Measurements from ENCODE around the gene ECHS1. TPM values are rescaled to one million over a fixed set of nuclear protein-coding genes. Genes with fewer than 3 reads are reported as not detected.

Gene ECHS1
- total and polyA plus RNA-seq, 10 of the 15 experiments (the other 5 are each of a cell fraction or from before 2014, with no cell fraction given): 32.7 to 164 (median 62.4) TPM

DNA sequence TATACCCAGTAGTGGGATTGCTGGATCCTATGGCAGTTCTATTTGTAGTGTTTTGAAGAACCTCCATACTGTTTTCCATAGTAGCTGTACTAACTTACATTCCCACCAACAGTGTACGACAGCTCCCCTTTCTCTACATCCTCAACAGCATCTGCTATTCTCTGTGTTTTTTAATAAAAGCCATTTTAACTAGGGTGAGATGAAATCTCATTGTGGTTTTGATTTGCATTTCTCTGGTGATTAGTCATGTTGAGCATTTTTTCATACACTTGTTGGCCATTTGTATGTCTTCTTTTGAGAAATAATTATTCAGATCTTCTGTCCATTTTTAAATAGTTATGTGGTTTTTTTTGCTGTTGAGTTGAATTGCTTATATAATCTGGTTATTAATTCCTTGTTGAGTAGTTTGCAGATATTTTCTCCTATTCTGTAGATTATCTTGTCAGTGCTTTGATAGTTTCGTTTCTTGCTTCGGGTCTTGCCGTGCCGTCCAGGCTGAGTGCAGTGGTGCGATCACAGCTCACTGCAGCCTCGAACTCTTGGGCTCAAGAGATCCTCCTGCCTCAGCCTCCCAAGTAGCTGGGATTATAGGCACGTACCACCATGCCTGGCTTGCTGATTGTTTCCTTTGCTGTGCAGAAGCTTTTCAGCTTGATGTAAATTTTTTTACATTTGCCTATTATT, 32.8 kb upstream of the ECHS1 start (continued):
- TF ChIP-seq TCF3 (IDR thresholded peaks at IDR 0.05; ENCODE audit: borderline replicate concordance, insufficient read depth, low read depth, low read length) (no peak), SREBF2 (IDR thresholded peaks at IDR 0.05; ENCODE audit: low read length) (no peak), RUNX3 (IDR thresholded peaks at IDR 0.05; ENCODE audit: low read length) (peak; percentile 80), GATAD2B (conservative IDR thresholded peaks at IDR 0.05; ENCODE audit: low read depth) (no peak), SPI1 (IDR thresholded peaks at IDR 0.05; ENCODE audit: borderline replicate concordance, insufficient read depth, low read depth, low read length) (no peak), EP300 (IDR thresholded peaks at IDR 0.05; ENCODE audit: borderline replicate concordance in 1 of 2, control insufficient read depth in 1 of 2, low read depth in 2 of 2, low read length in 2 of 2) (no peak), BMI1 (IDR thresholded peaks at IDR 0.05; ENCODE audit: borderline replicate concordance) (no peak), NBN (IDR thresholded peaks at IDR 0.05) (0 out of 2 replicates have a peak, but pooled peaks have one; percentile 21), CBX5 (IDR thresholded peaks at IDR 0.05; ENCODE audit: low read depth) (no peak), SMAD5 (IDR thresholded peaks at IDR 0.05; ENCODE audit: low read depth) (no peak), STAT3 (IDR thresholded peaks at IDR 0.05; ENCODE audit: low read depth, low read length) (no peak), SREBF1 (IDR thresholded peaks at IDR 0.05; ENCODE audit: low read length) (no peak), HDGF (IDR thresholded peaks at IDR 0.05) (no peak), NFYB (IDR thresholded peaks at IDR 0.05; ENCODE audit: insufficient read depth, low read depth, low read length) (no peak), CBX3 (IDR thresholded peaks at IDR 0.05; ENCODE audit: borderline replicate concordance, low read depth) (no peak), PML (IDR thresholded peaks at IDR 0.05; ENCODE audit: low read length) (0 out of 2 replicates have a peak, but pooled peaks have one; percentile 42), IKZF1 (conservative IDR thresholded peaks at IDR 0.05) (no peak)
- TF ChIP-seq, protein P1, sequence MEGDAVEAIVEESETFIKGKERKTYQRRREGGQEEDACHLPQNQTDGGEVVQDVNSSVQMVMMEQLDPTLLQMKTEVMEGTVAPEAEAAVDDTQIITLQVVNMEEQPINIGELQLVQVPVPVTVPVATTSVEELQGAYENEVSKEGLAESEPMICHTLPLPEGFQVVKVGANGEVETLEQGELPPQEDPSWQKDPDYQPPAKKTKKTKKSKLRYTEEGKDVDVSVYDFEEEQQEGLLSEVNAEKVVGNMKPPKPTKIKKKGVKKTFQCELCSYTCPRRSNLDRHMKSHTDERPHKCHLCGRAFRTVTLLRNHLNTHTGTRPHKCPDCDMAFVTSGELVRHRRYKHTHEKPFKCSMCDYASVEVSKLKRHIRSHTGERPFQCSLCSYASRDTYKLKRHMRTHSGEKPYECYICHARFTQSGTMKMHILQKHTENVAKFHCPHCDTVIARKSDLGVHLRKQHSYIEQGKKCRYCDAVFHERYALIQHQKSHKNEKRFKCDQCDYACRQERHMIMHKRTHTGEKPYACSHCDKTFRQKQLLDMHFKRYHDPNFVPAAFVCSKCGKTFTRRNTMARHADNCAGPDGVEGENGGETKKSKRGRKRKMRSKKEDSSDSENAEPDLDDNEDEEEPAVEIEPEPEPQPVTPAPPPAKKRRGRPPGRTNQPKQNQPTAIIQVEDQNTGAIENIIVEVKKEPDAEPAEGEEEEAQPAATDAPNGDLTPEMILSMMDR (IDR thresholded peaks at IDR 0.05 in 2 of 3, conservative IDR thresholded peaks at IDR 0.05 in 1 of 3; ENCODE audit: control insufficient read depth in 2 of 3, extremely low read depth in 1 of 3, insufficient read depth in 1 of 3, low read depth in 3 of 3, low read length in 3 of 3): no peak
- TF ChIP-seq, protein P2, sequence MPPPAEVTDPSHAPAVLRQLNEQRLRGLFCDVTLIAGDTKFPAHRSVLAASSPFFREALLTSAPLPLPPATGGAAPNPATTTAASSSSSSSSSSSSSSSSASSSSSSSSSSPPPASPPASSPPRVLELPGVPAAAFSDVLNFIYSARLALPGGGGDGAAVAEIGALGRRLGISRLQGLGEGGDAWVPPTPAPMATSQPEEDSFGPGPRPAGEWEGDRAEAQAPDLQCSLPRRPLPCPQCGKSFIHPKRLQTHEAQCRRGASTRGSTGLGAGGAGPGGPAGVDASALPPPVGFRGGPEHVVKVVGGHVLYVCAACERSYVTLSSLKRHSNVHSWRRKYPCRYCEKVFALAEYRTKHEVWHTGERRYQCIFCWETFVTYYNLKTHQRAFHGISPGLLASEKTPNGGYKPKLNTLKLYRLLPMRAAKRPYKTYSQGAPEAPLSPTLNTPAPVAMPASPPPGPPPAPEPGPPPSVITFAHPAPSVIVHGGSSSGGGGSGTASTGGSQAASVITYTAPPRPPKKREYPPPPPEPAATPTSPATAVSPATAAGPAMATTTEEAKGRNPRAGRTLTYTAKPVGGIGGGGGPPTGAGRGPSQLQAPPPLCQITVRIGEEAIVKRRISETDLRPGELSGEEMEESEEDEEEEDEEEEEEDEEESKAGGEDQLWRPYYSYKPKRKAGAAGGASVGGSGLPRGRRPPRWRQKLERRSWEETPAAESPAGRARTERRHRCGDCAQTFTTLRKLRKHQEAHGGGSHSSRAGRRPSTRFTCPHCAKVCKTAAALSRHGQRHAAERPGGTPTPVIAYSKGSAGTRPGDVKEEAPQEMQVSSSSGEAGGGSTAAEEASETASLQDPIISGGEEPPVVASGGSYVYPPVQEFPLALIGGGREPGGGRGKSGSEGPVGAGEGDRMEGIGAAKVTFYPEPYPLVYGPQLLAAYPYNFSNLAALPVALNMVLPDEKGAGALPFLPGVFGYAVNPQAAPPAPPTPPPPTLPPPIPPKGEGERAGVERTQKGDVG (CRISPR knock-in tag; IDR thresholded peaks at IDR 0.05): no peak
- TF ChIP-seq, protein P3, sequence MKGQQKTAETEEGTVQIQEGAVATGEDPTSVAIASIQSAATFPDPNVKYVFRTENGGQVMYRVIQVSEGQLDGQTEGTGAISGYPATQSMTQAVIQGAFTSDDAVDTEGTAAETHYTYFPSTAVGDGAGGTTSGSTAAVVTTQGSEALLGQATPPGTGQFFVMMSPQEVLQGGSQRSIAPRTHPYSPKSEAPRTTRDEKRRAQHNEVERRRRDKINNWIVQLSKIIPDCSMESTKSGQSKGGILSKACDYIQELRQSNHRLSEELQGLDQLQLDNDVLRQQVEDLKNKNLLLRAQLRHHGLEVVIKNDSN (IDR thresholded peaks at IDR 0.05; ENCODE audit: borderline replicate concordance, extremely low read length, insufficient read depth, low read depth, low read length): no peak
- TF ChIP-seq, protein P4, sequence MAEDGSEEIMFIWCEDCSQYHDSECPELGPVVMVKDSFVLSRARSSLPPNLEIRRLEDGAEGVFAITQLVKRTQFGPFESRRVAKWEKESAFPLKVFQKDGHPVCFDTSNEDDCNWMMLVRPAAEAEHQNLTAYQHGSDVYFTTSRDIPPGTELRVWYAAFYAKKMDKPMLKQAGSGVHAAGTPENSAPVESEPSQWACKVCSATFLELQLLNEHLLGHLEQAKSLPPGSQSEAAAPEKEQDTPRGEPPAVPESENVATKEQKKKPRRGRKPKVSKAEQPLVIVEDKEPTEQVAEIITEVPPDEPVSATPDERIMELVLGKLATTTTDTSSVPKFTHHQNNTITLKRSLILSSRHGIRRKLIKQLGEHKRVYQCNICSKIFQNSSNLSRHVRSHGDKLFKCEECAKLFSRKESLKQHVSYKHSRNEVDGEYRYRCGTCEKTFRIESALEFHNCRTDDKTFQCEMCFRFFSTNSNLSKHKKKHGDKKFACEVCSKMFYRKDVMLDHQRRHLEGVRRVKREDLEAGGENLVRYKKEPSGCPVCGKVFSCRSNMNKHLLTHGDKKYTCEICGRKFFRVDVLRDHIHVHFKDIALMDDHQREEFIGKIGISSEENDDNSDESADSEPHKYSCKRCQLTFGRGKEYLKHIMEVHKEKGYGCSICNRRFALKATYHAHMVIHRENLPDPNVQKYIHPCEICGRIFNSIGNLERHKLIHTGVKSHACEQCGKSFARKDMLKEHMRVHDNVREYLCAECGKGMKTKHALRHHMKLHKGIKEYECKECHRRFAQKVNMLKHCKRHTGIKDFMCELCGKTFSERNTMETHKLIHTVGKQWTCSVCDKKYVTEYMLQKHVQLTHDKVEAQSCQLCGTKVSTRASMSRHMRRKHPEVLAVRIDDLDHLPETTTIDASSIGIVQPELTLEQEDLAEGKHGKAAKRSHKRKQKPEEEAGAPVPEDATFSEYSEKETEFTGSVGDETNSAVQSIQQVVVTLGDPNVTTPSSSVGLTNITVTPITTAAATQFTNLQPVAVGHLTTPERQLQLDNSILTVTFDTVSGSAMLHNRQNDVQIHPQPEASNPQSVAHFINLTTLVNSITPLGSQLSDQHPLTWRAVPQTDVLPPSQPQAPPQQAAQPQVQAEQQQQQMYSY (CRISPR knock-in tag; IDR thresholded peaks at IDR 0.05): no peak

All from GM12878 (cell line).